HCT116 (cell line): Measurements from ENCODE around the gene POP4. TPM values are rescaled to one million over a fixed set of nuclear protein-coding genes. Genes with fewer than 3 reads are reported as not detected.

Experiments used
- ATAC-seq: fragments of 200-7000 bp; cut with Tn5 transposase; 2 replicates; pipeline ENCODE4 v1.9.1; 2020; ENCODE audit warnings: mild to moderate bottlenecking, moderate library complexity
- BruUV-seq: library from RNA; stranded (reverse); fragments of 400-500 nt; replicated peaks from 2 replicates; lab custom pipeline; 2021; lab: Mats Ljungman, UMichigan
- CTCF ChIA-PET: fragments of 300-600 bp; sonication (Branson Sonifier 250); formaldehyde crosslinking; loops from one replicate; lab custom pipeline; 2021; ENCODE audit warnings: antibody characterized with exemption; lab: Charles Lee
- POLR2A ChIA-PET: fragments of 300-600, 350-600 bp; sonication (Branson Sonifier 250); formaldehyde crosslinking; loops from one replicate; lab custom pipeline; 2021; ENCODE audit warnings: antibody characterized with exemption; lab: Charles Lee
- RAD21 ChIA-PET, 2 experiments: fragments of 300-600 bp; sonication (Branson Sonifier 250); formaldehyde crosslinking; loops; one replicate each; lab custom pipeline; 2023; ENCODE audit warnings: low total read pairs in 2 of 2; ENCODE audit not compliant: uncharacterized antibody in 2 of 2, unreplicated experiment in 2 of 2, low non-redundant PET in 1 of 2; lab: Charles Lee
- DNase-seq: peaks from one replicate; pipeline ENCODE4 v3.0.0-alpha.2; 2010; ENCODE audit warnings: low read depth, low spot score
- H2AFZ ChIP-seq: fragments of 200-600 bp; shearing (Covaris generic), sonication (generic); 2 replicates; pipeline ENCODE4 v1.6.1; 2017; ENCODE audit warnings: low read depth, mixed run types, mixed read lengths, antibody characterized with exemption, low read length; ENCODE audit not compliant: poor library complexity, severe bottlenecking
- H3K27ac ChIP-seq: 2 replicates; pipeline ENCODE4 v1.5.1; 2012; ENCODE audit warnings: low read depth, low read length
- H3K27me3 ChIP-seq: fragments of 200-600 bp; sonication (generic); 2 replicates; pipeline ENCODE4 v1.6.1; 2016; ENCODE audit warnings: mixed run types, low read length, mixed read lengths; ENCODE audit not compliant: insufficient read depth
- H3K36me3 ChIP-seq, 2 experiments: fragments of 200-500 bp in 1 of 2; fragments of 200-600 bp in 1 of 2; sonication (Bioruptor generic) in 1 of 2; sonication (generic) in 1 of 2; 2 replicates each; pipeline versions ENCODE4 v1.5.1 to v1.6.1; 2014 to 2016; ENCODE audit warnings: low read length in 2 of 2, inconsistent platforms in 1 of 2, mixed read lengths in 1 of 2, mixed run types in 1 of 2; ENCODE audit not compliant: insufficient read depth in 2 of 2, control insufficient read depth in 1 of 2
- H3K4me1 ChIP-seq, 2 experiments: fragments of 200-600 bp in 1 of 2; sonication (generic) in 1 of 2; 2 replicates each; pipeline versions ENCODE4 v1.5.1 to v1.6.1; 2012 to 2017; ENCODE audit warnings: low read length in 2 of 2, inconsistent platforms in 1 of 2, mild to moderate bottlenecking in 1 of 2, mixed read lengths in 1 of 2, mixed run types in 1 of 2, moderate library complexity in 1 of 2; ENCODE audit not compliant: insufficient read depth in 2 of 2, control insufficient read depth in 1 of 2
- H3K4me2 ChIP-seq: fragments of 200-600 bp; sonication (generic); 2 replicates; pipeline ENCODE4 v1.6.1; 2017; ENCODE audit warnings: mixed run types, low read length, mixed read lengths
- H3K4me3 ChIP-seq, 2 experiments: fragments of 200-600 bp in 1 of 2; sonication (generic) in 1 of 2; replicated peaks in 1 of 2; 2 replicates each; pipeline ENCODE4 v1.5.1; 2011 to 2016; ENCODE audit warnings: low read length in 2 of 2, control low read depth in 1 of 2, low read depth in 1 of 2, mild to moderate bottlenecking in 1 of 2, mixed read lengths in 1 of 2, mixed run types in 1 of 2
- H3K79me2 ChIP-seq: fragments of 200-600 bp; sonication (generic); 2 replicates; pipeline ENCODE4 v1.6.1; 2017; ENCODE audit warnings: mild to moderate bottlenecking, mixed run types, low read length, moderate library complexity, mixed read lengths; ENCODE audit not compliant: insufficient read depth
- H3K9ac ChIP-seq: fragments of 200-600 bp; sonication (generic); 2 replicates; pipeline ENCODE4 v1.6.1; 2016; ENCODE audit warnings: low read length, mixed read lengths
- H3K9me2 ChIP-seq: fragments of 200-600 bp; sonication (generic), shearing (Covaris generic); 2 replicates; pipeline ENCODE4 v1.6.1; 2017; ENCODE audit warnings: mixed run types, mild to moderate bottlenecking, moderate library complexity; ENCODE audit not compliant: insufficient read depth
- H3K9me3 ChIP-seq, 2 experiments: fragments of 200-500 bp in 1 of 2; fragments of 200-600 bp in 1 of 2; sonication (Bioruptor generic) in 1 of 2; sonication (generic) in 1 of 2; 2 replicates each; pipeline ENCODE4 v1.6.1; 2014 to 2017; ENCODE audit warnings: low read length in 2 of 2, mixed read lengths in 2 of 2, inconsistent platforms in 1 of 2, low read depth in 1 of 2, mild to moderate bottlenecking in 1 of 2, mixed run types in 1 of 2, moderate library complexity in 1 of 2; ENCODE audit not compliant: control insufficient read depth in 1 of 2, insufficient read depth in 1 of 2
- H4K20me1 ChIP-seq: fragments of 200-600 bp; sonication (generic), shearing (Covaris generic); 2 replicates; pipeline ENCODE4 v1.6.1; 2017; ENCODE audit warnings: mixed run types, mild to moderate bottlenecking, moderate library complexity; ENCODE audit not compliant: insufficient read depth
- CEBPB ChIP-seq: IDR thresholded peaks from 2 replicates; pipeline ENCODE4 v1.6.1; 2012; ENCODE audit warnings: low read depth
- EZH2 ChIP-seq: fragments of 200-600 bp; sonication (generic); IDR thresholded peaks from 2 replicates; pipeline ENCODE4 v1.6.1; 2017; ENCODE audit warnings: antibody characterized with exemption, mixed run types
- EZH2phosphoT487 ChIP-seq: fragments of 200-600 bp; IDR thresholded peaks from 2 replicates; pipeline ENCODE4 v1.6.1; 2018; ENCODE audit warnings: antibody characterized with exemption, borderline replicate concordance
- FOSL1 ChIP-seq: IDR thresholded peaks from 2 replicates; pipeline ENCODE4 v1.6.1; 2012; ENCODE audit warnings: low read depth
- POLR2A ChIP-seq: IDR thresholded peaks from 2 replicates; pipeline ENCODE4 v1.7.0; 2011; ENCODE audit warnings: borderline replicate concordance; ENCODE audit not compliant: insufficient read depth, insufficient read length; ENCODE audit errors: extremely low read depth
- SIN3A ChIP-seq: IDR thresholded peaks from 2 replicates; pipeline ENCODE4 v1.6.1; 2012; ENCODE audit warnings: low read depth
- SRF ChIP-seq: IDR thresholded peaks from 2 replicates; pipeline ENCODE4 v1.6.1; 2012; ENCODE audit warnings: low read depth
- TCF7L2 ChIP-seq: IDR thresholded peaks from 2 replicates; pipeline ENCODE4 v1.7.0; 2011; ENCODE audit warnings: borderline replicate concordance, inconsistent platforms; ENCODE audit not compliant: insufficient read depth, insufficient read length; ENCODE audit errors: extremely low read depth
- YY1 ChIP-seq: IDR thresholded peaks from 2 replicates; pipeline ENCODE4 v1.6.1; 2011; ENCODE audit warnings: low read length, low read depth, moderate library complexity, mild to moderate bottlenecking; ENCODE audit not compliant: insufficient replicate concordance; ENCODE audit errors: extremely low read depth
- ZFX ChIP-seq: fragments of 450-650 bp; IDR thresholded peaks from 2 replicates; pipeline ENCODE4 v1.6.1; 2017
- ZNF274 ChIP-seq: fragments of 200-500 bp; sonication (Bioruptor generic); IDR thresholded peaks from 2 replicates; pipeline ENCODE4 v1.6.1; 2014; ENCODE audit warnings: mild to moderate bottlenecking, low read depth, low read length, inconsistent platforms
- intact Hi-C: fragments of 100-400 bp; cut with micrococcal nuclease; formaldehyde crosslinking; loops from 2 replicates; pipeline ENCODE4 v1.10.0; 2022
- total RNA-seq: library from RNA; stranded (reverse); gene quantifications from one replicate; pipeline ENCODE4 v1.2.1, GENCODE V29; 2021; ENCODE audit not compliant: unreplicated experiment
- TF ChIP-seq, protein P1 (sequence below): IDR thresholded peaks from 2 replicates; pipeline ENCODE4 v1.6.1; 2012
- TF ChIP-seq, protein P2 (sequence below), 3 experiments: fragments of 200-600 bp in 1 of 3; sonication (generic) in 1 of 3; IDR thresholded peaks in 2 of 3; conservative IDR thresholded peaks in 1 of 3; 2 replicates each; pipeline ENCODE4 v1.5.1; 2012 to 2017; ENCODE audit warnings: low read depth in 2 of 3, low read length in 2 of 3, antibody characterized with exemption in 1 of 3, borderline replicate concordance in 1 of 3, control low read depth in 1 of 3, mild to moderate bottlenecking in 1 of 3, mixed read lengths in 1 of 3, mixed run types in 1 of 3, moderate library complexity in 1 of 3; ENCODE audit not compliant: insufficient read depth in 1 of 3
- TF ChIP-seq, protein P3 (sequence below): IDR thresholded peaks from 2 replicates; pipeline ENCODE4 v1.6.1; 2012; ENCODE audit warnings: low read depth

Gene POP4
- total RNA-seq, 1 experiment from 2014 or later, result 61.2 TPM

DNA sequence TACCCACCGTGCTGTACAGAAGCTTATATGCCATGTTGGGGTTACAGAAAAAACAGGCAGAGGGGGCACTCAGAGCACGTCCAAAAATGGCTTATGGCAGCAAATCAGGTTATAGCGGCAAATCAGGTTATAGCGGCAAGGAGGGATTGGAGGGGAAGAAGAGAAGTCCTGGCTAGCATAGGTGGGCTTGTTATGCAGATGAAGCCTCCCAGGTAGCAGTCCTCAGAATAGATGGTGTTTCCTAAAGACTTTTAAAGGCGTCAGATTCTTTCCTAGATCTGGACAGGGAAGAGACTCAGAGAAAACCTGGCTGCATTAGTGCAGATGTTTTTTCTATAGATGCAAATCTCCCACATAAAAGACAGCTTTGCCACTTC, 39.4 kb downstream of the POP4 start:
- intact Hi-C loops, result no loop called here
- H3K36me3 ChIP-seq, result no peaks in the 10 kb centered on the region
- ChIA-PET POLR2A (interaction anchor here (1.2 kb wide), 1 partner anchor 20 kb away, joined by 3 read pairs; the partner anchor contains the start of gene PLEKHF1), RAD21 (no interaction called here), CTCF (no interaction called here)
- no peak overlapping the region for H3K4me3 ChIP-seq
- no peaks in the 10 kb centered on the region for H3K9me3 ChIP-seq
- ATAC-seq, result no peak
- no TSS peak for BruUV-seq
- H3K27ac ChIP-seq, result no peak overlapping the region
- H3K9me2 ChIP-seq, result no peaks in the 10 kb centered on the region
- H2AFZ ChIP-seq, result no peak overlapping the region
- H3K9ac ChIP-seq, result no peak overlapping the region
- no peak overlapping the region for H3K4me2 ChIP-seq
- DNase-seq, result no peak
- peaks cover 7% of the 10 kb centered on the region; the same call in 1 of the 2 replicates for H3K27me3 ChIP-seq
- H3K79me2 ChIP-seq, result no peaks in the 10 kb centered on the region
- TF ChIP-seq CEBPB (no peak), POLR2A (no peak), YY1 (no peak)
- TF ChIP-seq, protein P1, sequence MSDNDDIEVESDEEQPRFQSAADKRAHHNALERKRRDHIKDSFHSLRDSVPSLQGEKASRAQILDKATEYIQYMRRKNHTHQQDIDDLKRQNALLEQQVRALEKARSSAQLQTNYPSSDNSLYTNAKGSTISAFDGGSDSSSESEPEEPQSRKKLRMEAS, result no peak
- no peaks in the 10 kb centered on the region for H4K20me1 ChIP-seq
- H3K4me1 ChIP-seq, result no peaks in the 10 kb centered on the region

DNA sequence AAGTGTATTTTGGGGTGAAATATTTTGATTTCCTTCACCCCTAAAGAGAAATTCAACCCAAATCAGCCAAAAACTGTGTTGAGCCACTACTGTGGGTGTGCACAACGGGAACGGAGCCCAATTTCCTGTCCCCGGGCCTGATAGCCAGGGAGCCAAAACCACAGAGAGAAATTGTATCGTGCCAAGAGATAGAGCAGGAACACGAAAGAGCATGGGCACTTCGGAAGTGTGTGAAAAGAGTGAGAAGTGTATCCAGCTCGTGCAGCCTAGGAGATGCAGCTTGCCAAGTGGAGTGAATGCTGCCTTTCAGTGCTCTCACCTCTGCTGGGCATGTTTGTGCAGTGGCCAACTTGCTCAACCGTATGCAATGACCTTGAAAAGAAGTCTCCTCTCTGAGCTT, 39.8 kb downstream of the POP4 start:
- no peak overlapping the region for H3K4me3 ChIP-seq
- ChIA-PET POLR2A (interaction anchor here (1.2 kb wide), 1 partner anchor 19 kb away, joined by 3 read pairs; the partner anchor contains the start of gene PLEKHF1), CTCF (no interaction called here), RAD21 (no interaction called here)
- no peak overlapping the region for H3K27ac ChIP-seq
- H3K4me1 ChIP-seq, result no peaks in the 10 kb centered on the region
- no TSS peak for BruUV-seq
- intact Hi-C loops, result no loop called here
- H3K4me2 ChIP-seq, result no peak overlapping the region
- no peaks in the 10 kb centered on the region for H3K36me3 ChIP-seq
- no peaks in the 10 kb centered on the region for H3K9me3 ChIP-seq
- ATAC-seq, result no peak
- H3K9me2 ChIP-seq, result no peaks in the 10 kb centered on the region
- DNase-seq, result no peak
- no peak overlapping the region for H2AFZ ChIP-seq
- H4K20me1 ChIP-seq, result no peaks in the 10 kb centered on the region
- H3K79me2 ChIP-seq, result no peaks in the 10 kb centered on the region
- H3K27me3 ChIP-seq, result peaks cover 7% of the 10 kb centered on the region; the same call in 1 of the 2 replicates
- no peak overlapping the region for H3K9ac ChIP-seq
- TF ChIP-seq, protein P2, sequence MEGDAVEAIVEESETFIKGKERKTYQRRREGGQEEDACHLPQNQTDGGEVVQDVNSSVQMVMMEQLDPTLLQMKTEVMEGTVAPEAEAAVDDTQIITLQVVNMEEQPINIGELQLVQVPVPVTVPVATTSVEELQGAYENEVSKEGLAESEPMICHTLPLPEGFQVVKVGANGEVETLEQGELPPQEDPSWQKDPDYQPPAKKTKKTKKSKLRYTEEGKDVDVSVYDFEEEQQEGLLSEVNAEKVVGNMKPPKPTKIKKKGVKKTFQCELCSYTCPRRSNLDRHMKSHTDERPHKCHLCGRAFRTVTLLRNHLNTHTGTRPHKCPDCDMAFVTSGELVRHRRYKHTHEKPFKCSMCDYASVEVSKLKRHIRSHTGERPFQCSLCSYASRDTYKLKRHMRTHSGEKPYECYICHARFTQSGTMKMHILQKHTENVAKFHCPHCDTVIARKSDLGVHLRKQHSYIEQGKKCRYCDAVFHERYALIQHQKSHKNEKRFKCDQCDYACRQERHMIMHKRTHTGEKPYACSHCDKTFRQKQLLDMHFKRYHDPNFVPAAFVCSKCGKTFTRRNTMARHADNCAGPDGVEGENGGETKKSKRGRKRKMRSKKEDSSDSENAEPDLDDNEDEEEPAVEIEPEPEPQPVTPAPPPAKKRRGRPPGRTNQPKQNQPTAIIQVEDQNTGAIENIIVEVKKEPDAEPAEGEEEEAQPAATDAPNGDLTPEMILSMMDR (IDR thresholded peaks at IDR 0.05 in 2 of 3, conservative IDR thresholded peaks at IDR 0.05 in 1 of 3; ENCODE audit: borderline replicate concordance in 1 of 3, insufficient read depth in 1 of 3, low read depth in 2 of 3, low read length in 2 of 3), result no peak
- TF ChIP-seq EZH2 (no peak), SIN3A (no peak), SRF (no peak), EZH2phosphoT487 (no peak), TCF7L2 (no peak), ZFX (no peak), ZNF274 (no peak), FOSL1 (no peak)
- TF ChIP-seq, protein P3, sequence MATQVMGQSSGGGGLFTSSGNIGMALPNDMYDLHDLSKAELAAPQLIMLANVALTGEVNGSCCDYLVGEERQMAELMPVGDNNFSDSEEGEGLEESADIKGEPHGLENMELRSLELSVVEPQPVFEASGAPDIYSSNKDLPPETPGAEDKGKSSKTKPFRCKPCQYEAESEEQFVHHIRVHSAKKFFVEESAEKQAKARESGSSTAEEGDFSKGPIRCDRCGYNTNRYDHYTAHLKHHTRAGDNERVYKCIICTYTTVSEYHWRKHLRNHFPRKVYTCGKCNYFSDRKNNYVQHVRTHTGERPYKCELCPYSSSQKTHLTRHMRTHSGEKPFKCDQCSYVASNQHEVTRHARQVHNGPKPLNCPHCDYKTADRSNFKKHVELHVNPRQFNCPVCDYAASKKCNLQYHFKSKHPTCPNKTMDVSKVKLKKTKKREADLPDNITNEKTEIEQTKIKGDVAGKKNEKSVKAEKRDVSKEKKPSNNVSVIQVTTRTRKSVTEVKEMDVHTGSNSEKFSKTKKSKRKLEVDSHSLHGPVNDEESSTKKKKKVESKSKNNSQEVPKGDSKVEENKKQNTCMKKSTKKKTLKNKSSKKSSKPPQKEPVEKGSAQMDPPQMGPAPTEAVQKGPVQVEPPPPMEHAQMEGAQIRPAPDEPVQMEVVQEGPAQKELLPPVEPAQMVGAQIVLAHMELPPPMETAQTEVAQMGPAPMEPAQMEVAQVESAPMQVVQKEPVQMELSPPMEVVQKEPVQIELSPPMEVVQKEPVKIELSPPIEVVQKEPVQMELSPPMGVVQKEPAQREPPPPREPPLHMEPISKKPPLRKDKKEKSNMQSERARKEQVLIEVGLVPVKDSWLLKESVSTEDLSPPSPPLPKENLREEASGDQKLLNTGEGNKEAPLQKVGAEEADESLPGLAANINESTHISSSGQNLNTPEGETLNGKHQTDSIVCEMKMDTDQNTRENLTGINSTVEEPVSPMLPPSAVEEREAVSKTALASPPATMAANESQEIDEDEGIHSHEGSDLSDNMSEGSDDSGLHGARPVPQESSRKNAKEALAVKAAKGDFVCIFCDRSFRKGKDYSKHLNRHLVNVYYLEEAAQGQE, result no peak
